ENCODE results near the gene DRC1.

Gene DRC1

DNA sequence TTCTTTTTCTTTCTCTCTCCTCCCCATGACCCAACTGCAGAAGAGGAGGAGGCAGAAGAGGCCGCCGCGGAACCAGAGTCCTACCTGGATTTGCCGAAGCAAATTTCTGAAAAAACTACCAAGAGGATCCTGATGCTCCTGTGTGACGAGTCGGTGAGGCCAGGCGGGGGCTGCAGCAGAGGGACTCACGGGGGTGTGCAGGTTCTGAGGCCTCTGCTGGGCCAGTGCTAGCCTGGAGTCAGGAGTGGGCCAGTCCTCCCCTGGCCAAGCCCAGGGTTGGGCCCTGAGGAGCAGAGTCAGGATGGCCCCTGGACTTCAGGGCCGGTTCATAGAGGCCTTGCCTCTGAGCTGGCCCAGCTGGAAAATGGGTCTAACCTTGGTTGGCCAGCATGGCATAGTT is 46.9 kb downstream of the DRC1 start:
- no peak for TF ChIP-seq ZNF274 (IDR thresholded peaks at IDR 0.05; ENCODE audit: low read depth, low read length)

DNA sequence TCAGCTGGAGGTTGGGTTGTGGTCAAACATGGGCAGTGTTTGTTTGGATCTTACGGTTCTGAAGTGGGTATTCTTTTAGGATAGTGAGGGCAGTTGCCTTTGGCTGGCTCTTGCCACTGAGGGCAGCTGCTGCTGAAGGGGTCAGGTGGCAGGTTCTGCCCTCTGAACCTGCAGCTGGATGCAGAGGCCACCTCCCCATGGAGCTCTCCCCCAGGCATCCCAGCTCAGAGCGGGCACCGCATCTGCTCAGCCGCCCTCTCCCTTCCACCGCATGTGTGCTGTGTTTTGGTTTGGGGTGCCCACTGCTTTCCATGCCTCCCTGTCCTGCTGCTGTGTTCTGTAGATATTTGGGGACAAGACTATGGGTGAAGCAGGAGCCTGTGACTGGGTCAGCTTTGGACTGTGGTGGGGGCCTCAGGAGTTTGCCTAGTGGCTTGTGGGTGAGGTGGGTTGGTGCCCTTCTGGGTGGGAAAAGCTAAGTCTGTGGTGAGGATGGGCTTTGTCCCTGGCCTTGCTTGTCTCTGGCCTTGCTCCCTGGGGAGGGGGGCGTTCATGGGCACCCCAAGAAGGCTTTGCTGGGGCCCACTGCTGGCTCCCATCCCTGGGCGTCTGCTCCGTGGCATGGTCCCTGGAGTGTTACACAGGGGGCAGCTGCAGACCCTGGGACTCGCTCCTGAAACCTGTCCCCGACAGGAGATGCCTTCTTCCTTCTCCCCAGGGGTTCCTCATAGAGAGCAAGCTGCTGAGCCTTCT is 47.7 kb downstream of the DRC1 start:
- no peak overlapping the region for H3K4me3 ChIP-seq (ENCODE audit: low read length)
- no peak for TF ChIP-seq ZNF274 (IDR thresholded peaks at IDR 0.05; ENCODE audit: low read depth, low read length)

More for the DNA sequence above, 46.9 kb downstream of the DRC1 start:
- no peak overlapping the region for H3K4me3 ChIP-seq (ENCODE audit: low read length)

DNA sequence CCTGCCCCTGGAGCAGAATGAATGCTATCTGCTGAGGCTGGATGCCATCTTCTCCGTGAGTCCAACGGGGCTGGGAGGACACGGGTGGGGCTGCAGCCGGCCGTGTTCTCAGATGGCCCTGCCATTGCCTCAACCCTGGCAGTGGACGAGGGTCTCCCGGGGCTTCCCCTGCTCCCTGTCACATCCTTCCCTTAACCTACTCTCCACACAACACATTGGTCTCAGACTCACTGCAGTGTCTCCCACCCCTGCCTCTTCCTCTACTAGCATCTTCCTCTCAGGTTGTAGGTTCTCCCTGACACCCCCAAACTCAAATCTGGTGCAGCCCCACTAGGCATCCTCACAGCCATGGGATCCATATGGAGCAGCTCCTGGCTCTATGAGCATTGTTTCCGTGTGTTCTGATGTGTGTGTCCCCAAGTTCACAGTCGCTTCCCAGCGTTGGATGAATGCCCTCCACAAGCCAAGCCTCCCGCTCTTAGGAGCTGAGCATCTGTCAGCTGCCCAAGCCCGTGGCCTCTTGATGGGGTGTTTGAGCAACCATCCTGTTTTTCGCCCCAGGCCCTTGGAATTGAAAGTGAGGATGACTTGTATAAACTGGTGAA is 48.4 kb downstream of the DRC1 start:
- H3K4me3 ChIP-seq (ENCODE audit: low read length): no peak overlapping the region
- no peak for TF ChIP-seq ZNF274 (IDR thresholded peaks at IDR 0.05; ENCODE audit: low read depth, low read length)

DNA sequence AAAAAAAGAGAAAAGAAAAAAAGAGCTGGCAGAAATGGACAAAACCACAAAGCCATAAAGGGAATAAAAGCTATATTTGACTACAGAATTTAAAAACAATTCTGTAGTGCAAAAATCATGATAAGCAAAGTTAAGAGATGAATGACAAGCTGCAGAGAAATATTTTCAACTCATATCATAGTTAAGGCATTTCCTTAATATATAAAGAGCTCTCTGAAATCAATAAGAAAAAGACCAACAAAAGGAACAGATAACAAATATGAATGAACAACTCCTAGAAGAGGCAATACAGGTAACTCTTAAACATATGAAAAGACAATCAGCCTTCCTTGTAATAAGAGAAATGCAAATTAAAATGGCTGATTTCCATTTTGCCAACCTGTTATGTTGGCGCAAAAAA is 50.0 kb downstream of the DRC1 start:
- TF ChIP-seq ZNF274 (IDR thresholded peaks at IDR 0.05; ENCODE audit: low read depth, low read length): no peak
- no peak overlapping the region for H3K4me3 ChIP-seq (ENCODE audit: low read length)

- no peak overlapping the region for H3K4me3 ChIP-seq (ENCODE audit: low read length)
These were observed 52.0 kb downstream of the DRC1 start for GRCh38 chr2:26453421-26454329.

GRCh38 chr2:26454561-26455001 is 52.9 kb downstream of the DRC1 start:
- no peak overlapping the region for H3K4me3 ChIP-seq (ENCODE audit: low read length)
- no peak for TF ChIP-seq ZNF274 (IDR thresholded peaks at IDR 0.05; ENCODE audit: low read depth, low read length)

More at GRCh38 chr2:26453421-26454329, 52.0 kb downstream of the DRC1 start:
- no peak for TF ChIP-seq ZNF274 (IDR thresholded peaks at IDR 0.05; ENCODE audit: low read depth, low read length)

GRCh38 chr2:26455037-26455669 is 53.4 kb downstream of the DRC1 start:
- no peak for TF ChIP-seq ZNF274 (IDR thresholded peaks at IDR 0.05; ENCODE audit: low read depth, low read length)
- no peak overlapping the region for H3K4me3 ChIP-seq (ENCODE audit: low read length)

DNA sequence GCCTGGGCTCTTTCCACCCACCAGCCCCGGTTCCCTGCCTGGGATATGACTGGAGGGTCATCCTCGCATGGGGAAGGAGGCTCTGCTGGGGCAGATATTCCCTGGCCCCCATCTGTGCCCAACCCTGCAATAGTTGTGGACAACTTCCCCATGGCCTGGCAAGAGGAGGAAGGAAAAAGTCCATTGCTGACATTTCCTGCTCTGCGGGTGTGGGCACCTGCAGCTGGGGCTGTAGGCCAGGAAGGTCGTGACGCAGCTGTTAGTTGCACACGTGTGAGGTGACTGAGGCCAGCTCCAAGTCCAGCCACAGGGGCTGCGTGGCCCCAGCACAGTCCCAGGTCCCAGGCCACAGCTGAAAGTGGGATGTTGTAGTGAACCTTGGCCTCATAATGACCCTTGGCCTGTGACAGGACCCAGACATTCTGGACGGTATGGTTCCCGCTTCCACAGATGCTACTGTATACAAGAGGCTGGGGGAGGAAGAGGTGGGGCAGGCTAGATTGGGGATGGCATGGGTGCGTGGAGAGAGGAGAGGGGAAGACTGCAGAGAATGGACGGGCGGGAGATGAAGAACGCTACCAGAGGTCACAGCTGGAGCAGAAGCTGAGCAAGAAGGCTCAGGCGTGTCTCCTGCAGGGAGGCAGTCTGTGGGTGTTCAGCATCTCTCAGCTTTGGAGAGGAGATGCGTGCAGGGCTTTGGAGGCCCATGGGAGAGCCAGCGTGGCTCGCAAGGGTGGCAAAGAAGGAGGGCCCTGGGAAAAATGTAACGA is 54.1 kb downstream of the DRC1 start:
- H3K4me3 ChIP-seq (ENCODE audit: low read length): no peak overlapping the region
- TF ChIP-seq ZNF274 (IDR thresholded peaks at IDR 0.05; ENCODE audit: low read depth, low read length): no peak

- TF ChIP-seq ZNF274 (IDR thresholded peaks at IDR 0.05; ENCODE audit: low read depth, low read length): no peak
- no peak overlapping the region for H3K4me3 ChIP-seq (ENCODE audit: low read length)
These were observed 54.9 kb downstream of the DRC1 start for GRCh38 chr2:26456440-26457250.

GRCh38 chr2:26457251-26457666 is 55.5 kb downstream of the DRC1 start:
- H3K4me3 ChIP-seq (ENCODE audit: low read length): no peak overlapping the region
- TF ChIP-seq ZNF274 (IDR thresholded peaks at IDR 0.05; ENCODE audit: low read depth, low read length): no peak

DNA sequence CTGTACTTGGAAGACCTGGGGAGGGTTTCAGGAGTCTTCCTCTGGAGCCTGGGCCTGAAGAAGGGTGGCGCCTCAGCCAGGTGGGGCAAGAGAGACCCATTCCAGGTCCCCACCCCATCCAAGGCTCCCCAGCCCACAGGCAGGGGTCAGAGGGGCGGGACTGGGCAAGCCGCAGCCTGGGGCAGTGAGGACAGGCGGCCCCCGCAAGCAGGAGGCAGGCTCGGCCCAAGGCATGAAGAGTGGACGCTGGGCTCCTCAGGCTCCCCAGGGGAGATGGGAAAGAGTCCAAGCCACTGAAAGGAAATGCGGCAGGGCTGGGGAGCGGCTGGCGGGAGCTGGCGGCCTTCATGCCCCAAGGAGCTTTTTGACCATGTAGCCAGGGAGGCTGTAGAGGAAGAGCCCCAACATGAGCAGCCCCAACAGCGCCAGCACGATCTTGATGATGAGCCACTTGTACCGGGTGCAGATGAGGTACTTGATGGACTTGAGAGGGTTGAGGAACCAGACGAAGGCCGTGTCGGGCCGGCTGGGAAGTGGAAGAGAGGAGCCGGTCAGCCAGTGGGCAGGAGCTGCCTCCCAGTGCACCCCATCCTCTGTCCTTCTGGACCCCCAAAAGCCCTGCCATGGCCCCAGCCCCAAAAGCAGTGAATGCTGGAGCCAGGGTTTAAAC is 56.1 kb downstream of the DRC1 start:
- TF ChIP-seq ZNF274 (IDR thresholded peaks at IDR 0.05; ENCODE audit: low read depth, low read length): no peak
- no peak overlapping the region for H3K4me3 ChIP-seq (ENCODE audit: low read length)
